Fibroblast of the aortic adventitia (primary cell): ENCODE measurements around the gene HS3ST2. TPM values are rescaled to one million over a fixed set of nuclear protein-coding genes. Genes with fewer than 3 reads are reported as not detected.

Experiments
- DNase-seq: peaks from one replicate; pipeline ENCODE4 v3.0.0-alpha.2; 2010; ENCODE audit warnings: low read depth
- H3K4me3 ChIP-seq: 2 replicates; pipeline ENCODE4 v1.5.1; 2011; ENCODE audit warnings: low read depth, mild to moderate bottlenecking, control low read depth, low read length, moderate library complexity
- CTCF ChIP-seq: IDR thresholded peaks from 2 replicates; pipeline ENCODE4 v1.5.1; 2011; ENCODE audit warnings: mild to moderate bottlenecking, low read length, control low read depth, inconsistent platforms; ENCODE audit not compliant: insufficient read depth
- total RNA-seq: library from RNA; depleted of rRNA; stranded (reverse); fragments of >200 nt; gene quantifications from 2 replicates; pipeline ENCODE4 v1.2.3, GENCODE V29; 2012; ENCODE audit warnings: low replicate concordance

The HS3ST2 gene
- total RNA-seq, 1 donor: not detected

- DNase-seq: no peak
- no peak overlapping the region for H3K4me3 ChIP-seq
- TF ChIP-seq CTCF: no peak
Measured at GRCh38 chr16:22868593-22869224, 54.7 kb downstream of the HS3ST2 start.

GRCh38 chr16:22871861-22872260 is 57.9 kb downstream of the HS3ST2 start:
- no peak overlapping the region for H3K4me3 ChIP-seq
- DNase-seq: no peak
- no peak for TF ChIP-seq CTCF

- DNase-seq: no peak
- no peak overlapping the region for H3K4me3 ChIP-seq
- no peak for TF ChIP-seq CTCF
Measured at GRCh38 chr16:22874394-22874793, 60.4 kb downstream of the HS3ST2 start.

GRCh38 chr16:22878955-22879354 is 65.0 kb downstream of the HS3ST2 start:
- TF ChIP-seq CTCF: no peak
- no peak for DNase-seq
- no peak overlapping the region for H3K4me3 ChIP-seq

- DNase-seq: no peak
- TF ChIP-seq CTCF: no peak
- no peak overlapping the region for H3K4me3 ChIP-seq
Measured at GRCh38 chr16:22879466-22879865, 65.5 kb downstream of the HS3ST2 start.

GRCh38 chr16:22882981-22883380 is 69.0 kb downstream of the HS3ST2 start:
- DNase-seq: no peak
- TF ChIP-seq CTCF: no peak
- no peak overlapping the region for H3K4me3 ChIP-seq

- no peak for TF ChIP-seq CTCF
- no peak overlapping the region for H3K4me3 ChIP-seq
- no peak for DNase-seq
Measured at GRCh38 chr16:22885951-22886350, 72.0 kb downstream of the HS3ST2 start.
